Brain microvascular endothelial cell (primary cell): ENCODE results near the gene DKK2.
A peak's percentile ranks its signal among the peaks of the same experiment; 100 is the strongest.

Experiments
- DNase-seq: peaks from one replicate; pipeline ENCODE4 v3.0.0-alpha.2; 2020
- H3K27ac ChIP-seq: fragments of 250-450 bp; sonication (Bioruptor Pico); 2 replicates; pipeline ENCODE4 v1.5.1; 2020; ENCODE audit warnings: mild to moderate bottlenecking, moderate library complexity
- H3K27me3 ChIP-seq: fragments of 250-450 bp; sonication (Bioruptor Pico); replicated peaks from 2 replicates; pipeline ENCODE4 v1.5.1; 2020; ENCODE audit warnings: mild to moderate bottlenecking
- H3K36me3 ChIP-seq: fragments of 250-450 bp; sonication (Bioruptor Pico); replicated peaks from 2 replicates; pipeline ENCODE4 v1.5.1; 2020; ENCODE audit warnings: mild to moderate bottlenecking
- H3K4me3 ChIP-seq: 2 replicates; pipeline ENCODE4 v1.5.1; 2011; ENCODE audit warnings: low read depth, mild to moderate bottlenecking, control low read depth, low read length, moderate library complexity
- CTCF ChIP-seq: IDR thresholded peaks from 2 replicates; pipeline ENCODE4 v1.5.1; 2011; ENCODE audit warnings: low read depth, mild to moderate bottlenecking, moderate library complexity, low read length, control low read depth, inconsistent platforms; ENCODE audit errors: missing control alignments
- in situ Hi-C: cut with HindIII; loops from 2 replicates; pipeline ENCODE4 v1.10.0; 2017; ENCODE audit warnings: low sequenced_read_pairs, low pct_ligation_motif_present

DKK2 gene

GRCh38 chr4:107034091-107034995, 1.8 kb downstream of the DKK2 start:
- DNase-seq = peak; percentile 45
- Histone ChIP-seq H3K27me3 (no peaks in the 10 kb centered on the region), H3K4me3 (peak overlapping the region; percentile 60), H3K36me3 (no peaks in the 10 kb centered on the region), H3K27ac (no peak overlapping the region)
- in situ Hi-C loops = no loop called here
- TF ChIP-seq CTCF = peak; percentile 70

GRCh38 chr4:107027379-107027778, 8.7 kb downstream of the DKK2 start:
- Histone ChIP-seq H3K4me3 (no peak overlapping the region), H3K36me3 (no peaks in the 10 kb centered on the region), H3K27ac (no peak overlapping the region), H3K27me3 (no peaks in the 10 kb centered on the region)
- in situ Hi-C loops = no loop called here
- no peak for TF ChIP-seq CTCF
- no peak for DNase-seq

GRCh38 chr4:107018344-107018735, 17.8 kb downstream of the DKK2 start:
- Histone ChIP-seq H3K27me3 (no peaks in the 10 kb centered on the region), H3K4me3 (no peak overlapping the region), H3K36me3 (no peaks in the 10 kb centered on the region), H3K27ac (no peak overlapping the region)
- in situ Hi-C loops = no loop called here
- no peak for TF ChIP-seq CTCF
- DNase-seq = no peak

- in situ Hi-C loops = no loop called here
- Histone ChIP-seq H3K27me3 (no peaks in the 10 kb centered on the region), H3K4me3 (no peak overlapping the region), H3K36me3 (no peaks in the 10 kb centered on the region), H3K27ac (no peak overlapping the region)
- no peak for DNase-seq
- TF ChIP-seq CTCF = no peak
Observed at GRCh38 chr4:107017443-107018343, 18.4 kb downstream of the DKK2 start.

- in situ Hi-C loops = no loop called here
- DNase-seq = no peak
- TF ChIP-seq CTCF = no peak
- Histone ChIP-seq H3K4me3 (no peak overlapping the region), H3K27ac (no peak overlapping the region), H3K27me3 (no peaks in the 10 kb centered on the region), H3K36me3 (no peaks in the 10 kb centered on the region)
Observed at GRCh38 chr4:107011312-107011711, 24.8 kb downstream of the DKK2 start.
